B cell (primary cell): ENCODE results near the gene ZNHIT2.

Experiments used
- CTCF ChIP-seq: fragments of 200-600 bp; IDR thresholded peaks from one replicate; pipeline ENCODE4 v1.8.0; 2022; ENCODE audit warnings: antibody characterized with exemption, mild to moderate bottlenecking
- EZH2 ChIP-seq: IDR thresholded peaks from 2 replicates; pipeline ENCODE4 v1.6.1; 2012; ENCODE audit warnings: borderline replicate concordance, low read depth, mild to moderate bottlenecking, moderate library complexity, low read length; ENCODE audit not compliant: insufficient read depth, poor library complexity, severe bottlenecking

- TF ChIP-seq CTCF (peak; percentile 96), EZH2 (no peak)
Observed at GRCh38 chr11:65110354-65110861, 7.1 kb downstream of the ZNHIT2 start.
